GM20431 (cell line): ENCODE results near the gene TTC33.
"Not testable (repeated sequence)": the region's sequence is repeated elsewhere in the genome, so short reads cannot be mapped to it uniquely, and the experiment has no call there.

Experiments
- in situ Hi-C: fragments of 300-500 bp; cut with MseI, MboI; formaldehyde crosslinking; loops from one replicate; pipeline ENCODE4 v1.15.0; 2020; ENCODE audit warnings: low sequenced_read_pairs; ENCODE audit not compliant: unreplicated experiment

The TTC33 gene

GRCh38 chr5:40585537-40586267 is 170.1 kb downstream of the TTC33 start:
- in situ Hi-C loops: no loop called here

- in situ Hi-C loops: no loop called here
Measured at GRCh38 chr5:40584054-40584453, 171.7 kb downstream of the TTC33 start.

GRCh38 chr5:40578501-40579451 is 177.0 kb downstream of the TTC33 start:
- in situ Hi-C loops: no loop called here

GRCh38 chr5:40577718-40578117 is 178.0 kb downstream of the TTC33 start:
- in situ Hi-C loops: no loop called here

GRCh38 chr5:40575921-40576320 is 179.8 kb downstream of the TTC33 start:
- in situ Hi-C loops: no loop called here

- in situ Hi-C loops: no loop called here
Measured at GRCh38 chr5:40575411-40575810, 180.3 kb downstream of the TTC33 start.

- in situ Hi-C loops: no loop called here
Measured at GRCh38 chr5:40572937-40573336, 182.8 kb downstream of the TTC33 start.

- in situ Hi-C loops: no loop called here
Measured at GRCh38 chr5:40572391-40572790, 183.4 kb downstream of the TTC33 start.

GRCh38 chr5:40571729-40572128 is 184.0 kb downstream of the TTC33 start:
- in situ Hi-C loops: no loop called here

- in situ Hi-C loops: no loop called here
Measured at GRCh38 chr5:40570408-40571129, 185.2 kb downstream of the TTC33 start.

GRCh38 chr5:40569546-40570270 is 186.1 kb downstream of the TTC33 start:
- in situ Hi-C loops: no loop called here

GRCh38 chr5:40568548-40568947 is 187.2 kb downstream of the TTC33 start:
- in situ Hi-C loops: no loop called here

GRCh38 chr5:40563173-40563572 is 192.6 kb downstream of the TTC33 start:
- in situ Hi-C loops: not testable (repeated sequence)

- in situ Hi-C loops: no loop called here
Measured at GRCh38 chr5:40560474-40561110, 195.2 kb downstream of the TTC33 start.

- in situ Hi-C loops: no loop called here
Measured at GRCh38 chr5:40559306-40559705, 196.5 kb downstream of the TTC33 start.

GRCh38 chr5:40557501-40557900 is 198.3 kb downstream of the TTC33 start:
- in situ Hi-C loops: no loop called here

- in situ Hi-C loops: no loop called here
Measured at GRCh38 chr5:40556811-40557210, 198.9 kb downstream of the TTC33 start.

GRCh38 chr5:40555886-40556285 is 199.9 kb downstream of the TTC33 start:
- in situ Hi-C loops: no loop called here

- in situ Hi-C loops: no loop called here
Measured at GRCh38 chr5:40554813-40555212, 200.9 kb downstream of the TTC33 start.
